NT2/D1 (cell line): Measurements from ENCODE around the gene CAV2.

ENCODE experiments used
- SUZ12 ChIP-seq: IDR thresholded peaks from 2 replicates; pipeline ENCODE4 v1.6.1; 2011; ENCODE audit not compliant: insufficient read length, insufficient read depth; ENCODE audit errors: extremely low read depth
- YY1 ChIP-seq: IDR thresholded peaks from 2 replicates; pipeline ENCODE4 v1.6.1; 2011; ENCODE audit not compliant: insufficient read length, insufficient read depth
- ZNF274 ChIP-seq: IDR thresholded peaks from 2 replicates; pipeline ENCODE4 v1.6.1; 2011; ENCODE audit warnings: mild to moderate bottlenecking, low read depth, low read length

DNA sequence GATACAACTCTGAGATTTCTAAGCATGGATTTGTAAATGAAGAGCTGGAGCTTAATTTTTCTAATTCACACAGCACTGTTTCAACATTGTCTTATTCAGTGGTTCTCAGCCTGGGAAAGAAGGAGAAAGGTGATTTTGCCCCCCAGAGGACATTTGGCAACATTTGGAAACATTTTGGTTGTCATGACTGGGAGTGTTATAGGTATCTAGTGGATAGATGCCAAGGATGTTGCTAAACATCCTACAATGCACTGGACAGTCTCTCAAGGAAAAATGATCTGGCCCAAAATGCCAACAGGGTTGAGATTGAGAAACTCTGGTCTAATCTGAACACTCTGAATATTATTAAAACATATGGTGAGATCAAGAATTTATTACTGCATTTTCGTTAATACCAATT, 3.8 kb upstream of the CAV2 start:
- TF ChIP-seq YY1: no peak
- no peak for TF ChIP-seq SUZ12
- TF ChIP-seq ZNF274: no peak
